Panc1 (cell line): ENCODE measurements around the gene BNIP3. TPM values are rescaled to one million over a fixed set of nuclear protein-coding genes. Genes with fewer than 3 reads are reported as not detected.

Experiments used
- ATAC-seq: fragments of 200-7000 bp; cut with Tn5 transposase; 2 replicates; pipeline ENCODE4 v1.9.1; 2020; ENCODE audit warnings: mild to moderate bottlenecking, moderate library complexity
- BruUV-seq: library from RNA; stranded (reverse); fragments of 400-500 nt; replicated peaks from 2 replicates; lab custom pipeline; 2021; lab: Mats Ljungman, UMichigan
- CTCF ChIA-PET: fragments of 300-600 bp; sonication (Branson Sonifier 250); formaldehyde crosslinking; loops from one replicate; lab custom pipeline; 2022; ENCODE audit warnings: antibody characterized with exemption; lab: Charles Lee
- POLR2A ChIA-PET: fragments of 300-600 bp; sonication (Branson Sonifier 250); formaldehyde crosslinking; loops from one replicate; lab custom pipeline; 2022; ENCODE audit warnings: antibody characterized with exemption; lab: Charles Lee
- DNase-seq: peaks from one replicate; pipeline ENCODE4 v3.0.0-alpha.2; 2010; ENCODE audit warnings: low read depth, low spot score
- H3K27ac ChIP-seq: 2 replicates; pipeline ENCODE4 v1.5.1; 2011; ENCODE audit warnings: mild to moderate bottlenecking, low read length, inconsistent platforms
- H3K27me3 ChIP-seq: fragments of 200-500 bp; sonication (Bioruptor generic); 2 replicates; pipeline ENCODE4 v1.6.0; 2014; ENCODE audit warnings: low read length, inconsistent platforms; ENCODE audit not compliant: control insufficient read depth, insufficient read depth
- H3K36me3 ChIP-seq: fragments of 200-500 bp; sonication (Bioruptor generic); 2 replicates; pipeline ENCODE4 v1.5.1; 2014; ENCODE audit warnings: inconsistent platforms, mild to moderate bottlenecking, low read length, moderate library complexity; ENCODE audit not compliant: control insufficient read depth, insufficient read depth
- H3K4me1 ChIP-seq: 2 replicates; pipeline ENCODE4 v1.5.1; 2011; ENCODE audit warnings: inconsistent platforms, mild to moderate bottlenecking, low read length, moderate library complexity; ENCODE audit not compliant: control insufficient read depth, insufficient read depth
- H3K4me3 ChIP-seq, 2 experiments: 2 replicates each; pipeline ENCODE4 v1.5.1; 2011 to 2012; ENCODE audit warnings: low read depth in 2 of 2, low read length in 2 of 2, mild to moderate bottlenecking in 2 of 2, inconsistent platforms in 1 of 2, moderate library complexity in 1 of 2
- H3K9me3 ChIP-seq: fragments of 200-500 bp; sonication (Bioruptor generic); 2 replicates; pipeline ENCODE4 v1.5.1; 2014; ENCODE audit warnings: low read depth, mild to moderate bottlenecking, inconsistent platforms, low read length, moderate library complexity; ENCODE audit not compliant: control insufficient read depth, insufficient read depth
- POLR2AphosphoS5 ChIP-seq: IDR thresholded peaks from 2 replicates; pipeline ENCODE4 v1.6.1; 2012; ENCODE audit warnings: mild to moderate bottlenecking, low read depth, low read length, moderate library complexity
- SIN3A ChIP-seq: IDR thresholded peaks from 2 replicates; pipeline ENCODE4 v1.6.1; 2012; ENCODE audit warnings: low read depth, mild to moderate bottlenecking, low read length, moderate library complexity, borderline replicate concordance; ENCODE audit not compliant: insufficient read depth
- TCF7L2 ChIP-seq: IDR thresholded peaks from 2 replicates; pipeline ENCODE4 v1.6.1; 2011; ENCODE audit warnings: mild to moderate bottlenecking, low read depth, low read length, inconsistent platforms
- in situ Hi-C: cut with HindIII; loops from 2 replicates; pipeline ENCODE4 v1.10.0; 2016; ENCODE audit warnings: low sequenced_read_pairs, low pct_unique_long_range_greater_than_20kb
- intact Hi-C: fragments of 100-400 bp; cut with micrococcal nuclease; formaldehyde crosslinking; loops from one replicate; pipeline ENCODE4 v1.10.0; 2022; ENCODE audit not compliant: unreplicated experiment
- total RNA-seq: library from RNA; stranded (reverse); gene quantifications from one replicate; pipeline ENCODE4 v1.2.1, GENCODE V29; 2021; ENCODE audit not compliant: unreplicated experiment
- TF ChIP-seq, protein P1 (sequence below), 2 experiments: IDR thresholded peaks; 2 replicates each; pipeline ENCODE4 v1.6.1; 2011 to 2012; ENCODE audit warnings: low read depth in 2 of 2, control low read depth in 1 of 2, low read length in 1 of 2, mild to moderate bottlenecking in 1 of 2, moderate library complexity in 1 of 2; ENCODE audit not compliant: insufficient read depth in 1 of 2
- TF ChIP-seq, protein P2 (sequence below): fragments of 450-650 bp; IDR thresholded peaks from 2 replicates; pipeline ENCODE4 v1.5.1; 2017; ENCODE audit warnings: mild to moderate bottlenecking

BNIP3 gene
- total RNA-seq, 1 experiment from 2014 or later: 67.8 TPM

DNA sequence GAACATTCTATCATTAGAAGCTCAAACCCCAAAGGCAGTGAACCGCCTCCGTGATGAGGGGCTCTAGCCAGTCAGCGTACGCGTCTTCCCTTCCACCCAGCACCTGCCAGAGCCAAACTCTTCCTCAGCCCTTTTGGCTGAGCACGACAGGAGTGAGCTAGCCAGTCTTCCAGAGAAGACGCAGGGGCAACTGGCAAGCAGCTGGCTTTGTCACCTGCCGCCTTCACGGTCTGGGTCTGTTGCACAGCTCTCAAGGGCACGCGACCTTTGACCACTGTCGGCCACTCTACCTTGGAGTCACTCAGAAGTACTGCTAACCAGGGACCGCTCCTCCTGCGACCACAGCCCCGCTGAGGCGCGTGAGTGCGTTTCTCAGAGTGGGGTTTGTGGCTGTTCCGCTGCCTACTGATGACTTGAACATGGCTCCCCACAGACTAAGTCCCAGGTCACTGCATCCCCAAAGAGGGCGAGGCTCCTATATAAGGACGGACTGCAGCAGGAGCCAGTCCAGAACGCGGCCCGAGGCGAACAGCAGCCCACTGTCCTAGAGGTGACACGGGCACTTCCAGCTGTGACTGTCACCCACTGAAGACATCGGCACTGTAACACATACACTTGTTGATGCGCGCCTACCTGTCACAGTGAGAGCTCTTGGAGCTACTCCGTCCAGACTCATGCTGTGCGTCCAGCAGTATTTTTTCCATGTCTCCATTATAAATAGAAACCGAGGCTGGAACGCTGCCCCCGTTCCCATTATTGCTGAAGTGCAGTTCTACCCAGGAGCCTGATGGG, 8.4 kb downstream of the BNIP3 start:
- H3K27ac ChIP-seq: no peak overlapping the region
- ChIA-PET CTCF (no interaction called here), POLR2A (no interaction called here)
- in situ Hi-C loops: no loop called here
- DNase-seq (no peak), ATAC-seq (no peak)
- no peak for TF ChIP-seq SIN3A
- TF ChIP-seq, protein P1, sequence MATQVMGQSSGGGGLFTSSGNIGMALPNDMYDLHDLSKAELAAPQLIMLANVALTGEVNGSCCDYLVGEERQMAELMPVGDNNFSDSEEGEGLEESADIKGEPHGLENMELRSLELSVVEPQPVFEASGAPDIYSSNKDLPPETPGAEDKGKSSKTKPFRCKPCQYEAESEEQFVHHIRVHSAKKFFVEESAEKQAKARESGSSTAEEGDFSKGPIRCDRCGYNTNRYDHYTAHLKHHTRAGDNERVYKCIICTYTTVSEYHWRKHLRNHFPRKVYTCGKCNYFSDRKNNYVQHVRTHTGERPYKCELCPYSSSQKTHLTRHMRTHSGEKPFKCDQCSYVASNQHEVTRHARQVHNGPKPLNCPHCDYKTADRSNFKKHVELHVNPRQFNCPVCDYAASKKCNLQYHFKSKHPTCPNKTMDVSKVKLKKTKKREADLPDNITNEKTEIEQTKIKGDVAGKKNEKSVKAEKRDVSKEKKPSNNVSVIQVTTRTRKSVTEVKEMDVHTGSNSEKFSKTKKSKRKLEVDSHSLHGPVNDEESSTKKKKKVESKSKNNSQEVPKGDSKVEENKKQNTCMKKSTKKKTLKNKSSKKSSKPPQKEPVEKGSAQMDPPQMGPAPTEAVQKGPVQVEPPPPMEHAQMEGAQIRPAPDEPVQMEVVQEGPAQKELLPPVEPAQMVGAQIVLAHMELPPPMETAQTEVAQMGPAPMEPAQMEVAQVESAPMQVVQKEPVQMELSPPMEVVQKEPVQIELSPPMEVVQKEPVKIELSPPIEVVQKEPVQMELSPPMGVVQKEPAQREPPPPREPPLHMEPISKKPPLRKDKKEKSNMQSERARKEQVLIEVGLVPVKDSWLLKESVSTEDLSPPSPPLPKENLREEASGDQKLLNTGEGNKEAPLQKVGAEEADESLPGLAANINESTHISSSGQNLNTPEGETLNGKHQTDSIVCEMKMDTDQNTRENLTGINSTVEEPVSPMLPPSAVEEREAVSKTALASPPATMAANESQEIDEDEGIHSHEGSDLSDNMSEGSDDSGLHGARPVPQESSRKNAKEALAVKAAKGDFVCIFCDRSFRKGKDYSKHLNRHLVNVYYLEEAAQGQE (IDR thresholded peaks at IDR 0.05; ENCODE audit: insufficient read depth in 1 of 2, low read depth in 2 of 2, low read length in 1 of 2): no peak
- no peak for TF ChIP-seq POLR2AphosphoS5
- TF ChIP-seq, protein P2, sequence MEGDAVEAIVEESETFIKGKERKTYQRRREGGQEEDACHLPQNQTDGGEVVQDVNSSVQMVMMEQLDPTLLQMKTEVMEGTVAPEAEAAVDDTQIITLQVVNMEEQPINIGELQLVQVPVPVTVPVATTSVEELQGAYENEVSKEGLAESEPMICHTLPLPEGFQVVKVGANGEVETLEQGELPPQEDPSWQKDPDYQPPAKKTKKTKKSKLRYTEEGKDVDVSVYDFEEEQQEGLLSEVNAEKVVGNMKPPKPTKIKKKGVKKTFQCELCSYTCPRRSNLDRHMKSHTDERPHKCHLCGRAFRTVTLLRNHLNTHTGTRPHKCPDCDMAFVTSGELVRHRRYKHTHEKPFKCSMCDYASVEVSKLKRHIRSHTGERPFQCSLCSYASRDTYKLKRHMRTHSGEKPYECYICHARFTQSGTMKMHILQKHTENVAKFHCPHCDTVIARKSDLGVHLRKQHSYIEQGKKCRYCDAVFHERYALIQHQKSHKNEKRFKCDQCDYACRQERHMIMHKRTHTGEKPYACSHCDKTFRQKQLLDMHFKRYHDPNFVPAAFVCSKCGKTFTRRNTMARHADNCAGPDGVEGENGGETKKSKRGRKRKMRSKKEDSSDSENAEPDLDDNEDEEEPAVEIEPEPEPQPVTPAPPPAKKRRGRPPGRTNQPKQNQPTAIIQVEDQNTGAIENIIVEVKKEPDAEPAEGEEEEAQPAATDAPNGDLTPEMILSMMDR: no peak
- no peak for TF ChIP-seq TCF7L2
- H3K27me3 ChIP-seq: no peaks in the 10 kb centered on the region
- no peak overlapping the region for H3K4me3 ChIP-seq
- BruUV-seq: no TSS peak
- H3K9me3 ChIP-seq: no peaks in the 10 kb centered on the region
- H3K4me1 ChIP-seq: peaks cover 7% of the 10 kb centered on the region
- H3K36me3 ChIP-seq: no peaks in the 10 kb centered on the region
- intact Hi-C loops: no loop called here

DNA sequence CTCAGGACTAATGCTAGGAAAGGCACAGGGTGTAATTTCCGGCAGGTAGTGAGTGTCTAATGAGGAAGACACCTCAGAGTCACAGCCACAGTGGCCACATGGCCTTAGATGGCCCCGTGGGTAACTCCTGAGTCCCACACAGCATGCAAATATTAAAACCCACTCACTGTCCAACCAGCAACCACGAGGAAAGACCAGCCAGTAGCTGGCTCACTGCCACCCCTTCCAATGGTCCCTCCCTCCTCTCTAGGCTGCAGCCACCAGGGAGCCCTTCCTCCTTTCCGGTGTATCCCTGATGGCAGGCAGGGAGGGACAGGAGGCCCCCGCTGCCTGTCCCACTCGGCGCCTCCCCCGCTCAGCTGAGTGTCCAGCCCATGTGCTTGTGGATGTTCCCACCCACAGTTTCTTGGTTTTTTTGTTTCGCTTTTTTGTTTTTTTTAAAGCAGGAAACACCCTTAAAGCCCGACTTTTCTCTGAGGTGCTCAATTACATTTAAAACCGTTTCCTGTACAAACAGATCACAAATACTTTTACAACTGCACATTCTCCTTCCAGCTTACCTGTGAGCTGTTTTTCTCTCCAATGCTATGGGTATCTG, 9.2 kb downstream of the BNIP3 start:
- H3K36me3 ChIP-seq: no peaks in the 10 kb centered on the region
- in situ Hi-C loops (no loop called here), intact Hi-C loops (no loop called here)
- ChIA-PET CTCF (no interaction called here), POLR2A (no interaction called here)
- no TSS peak for BruUV-seq
- H3K9me3 ChIP-seq: no peaks in the 10 kb centered on the region
- H3K27ac ChIP-seq: no peak overlapping the region
- no peak overlapping the region for H3K4me3 ChIP-seq
- H3K4me1 ChIP-seq: peaks cover 7% of the 10 kb centered on the region; the same call in 1 of the 2 replicates
- no peak for TF ChIP-seq TCF7L2
- DNase-seq (no peak), ATAC-seq (peak; percentile 59)
- H3K27me3 ChIP-seq: no peaks in the 10 kb centered on the region

- no peaks in the 10 kb centered on the region for H3K27me3 ChIP-seq
- no peaks in the 10 kb centered on the region for H3K9me3 ChIP-seq
- ChIA-PET POLR2A (no interaction called here), CTCF (no interaction called here)
- H3K27ac ChIP-seq: no peak overlapping the region
- H3K36me3 ChIP-seq: no peaks in the 10 kb centered on the region
- in situ Hi-C loops (no loop called here), intact Hi-C loops (no loop called here)
- BruUV-seq: no TSS peak
- H3K4me3 ChIP-seq: no peak overlapping the region
- TF ChIP-seq, protein P1 (IDR thresholded peaks at IDR 0.05; ENCODE audit: insufficient read depth in 1 of 2, low read depth in 2 of 2, low read length in 1 of 2): no peak
- ATAC-seq (no peak; the same call in 1 of the 2 replicates), DNase-seq (no peak)
- peaks cover 7% of the 10 kb centered on the region; the same call in 1 of the 2 replicates for H3K4me1 ChIP-seq
These were observed 10.1 kb downstream of the BNIP3 start for GRCh38 chr10:131971591-131971990.
